ENCODE data around the gene PBX3.

PBX3 gene

DNA sequence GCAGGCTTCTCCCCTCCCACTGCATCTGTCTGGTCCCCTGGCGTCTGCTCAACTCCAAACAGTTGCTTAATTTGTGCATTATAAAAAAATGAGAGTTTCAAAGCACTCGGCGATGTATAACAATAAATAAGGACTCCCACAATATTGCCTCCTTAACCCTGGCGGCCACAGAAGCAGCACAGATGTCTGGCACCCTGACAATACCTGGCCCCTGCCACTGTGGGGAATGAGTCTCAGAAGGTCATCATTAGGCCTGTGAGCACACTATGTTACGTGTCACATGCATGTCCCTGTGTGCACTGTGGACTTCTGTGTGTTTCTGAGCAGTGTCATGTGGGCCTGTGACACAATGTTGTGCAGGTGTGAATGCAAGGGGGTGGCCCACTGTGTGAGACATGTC lies 236.5 kb downstream of the PBX3 start:
- no peak for FAIRE-seq
- TF ChIP-seq POLR2A (IDR thresholded peaks at IDR 0.05; ENCODE audit: low read depth, low read length): no peak
- DNase-seq (ENCODE audit: insufficient read length, low spot score): no peak

DNA sequence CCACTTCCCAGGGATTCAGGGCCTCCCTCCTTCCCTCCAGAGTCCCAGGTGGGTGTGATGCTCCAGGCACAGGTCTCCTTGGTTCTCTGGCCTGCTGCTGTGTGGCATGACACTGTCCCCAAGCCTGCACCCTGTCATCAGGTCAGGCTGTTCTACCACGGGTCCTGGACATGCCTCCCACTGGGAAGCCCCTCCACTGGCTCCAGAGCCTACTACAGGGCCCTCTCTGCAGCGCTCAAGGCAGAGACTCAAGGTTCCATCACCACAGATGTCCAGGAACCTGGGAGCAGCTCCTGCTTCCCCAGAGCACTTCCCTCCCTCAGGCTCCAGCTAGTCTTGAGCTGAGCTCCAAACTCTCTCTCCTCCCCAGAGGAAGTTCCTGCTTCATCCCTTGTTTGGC lies 237.3 kb downstream of the PBX3 start:
- TF ChIP-seq POLR2A (IDR thresholded peaks at IDR 0.05; ENCODE audit: low read depth, low read length): no peak
- FAIRE-seq: no peak

DNA sequence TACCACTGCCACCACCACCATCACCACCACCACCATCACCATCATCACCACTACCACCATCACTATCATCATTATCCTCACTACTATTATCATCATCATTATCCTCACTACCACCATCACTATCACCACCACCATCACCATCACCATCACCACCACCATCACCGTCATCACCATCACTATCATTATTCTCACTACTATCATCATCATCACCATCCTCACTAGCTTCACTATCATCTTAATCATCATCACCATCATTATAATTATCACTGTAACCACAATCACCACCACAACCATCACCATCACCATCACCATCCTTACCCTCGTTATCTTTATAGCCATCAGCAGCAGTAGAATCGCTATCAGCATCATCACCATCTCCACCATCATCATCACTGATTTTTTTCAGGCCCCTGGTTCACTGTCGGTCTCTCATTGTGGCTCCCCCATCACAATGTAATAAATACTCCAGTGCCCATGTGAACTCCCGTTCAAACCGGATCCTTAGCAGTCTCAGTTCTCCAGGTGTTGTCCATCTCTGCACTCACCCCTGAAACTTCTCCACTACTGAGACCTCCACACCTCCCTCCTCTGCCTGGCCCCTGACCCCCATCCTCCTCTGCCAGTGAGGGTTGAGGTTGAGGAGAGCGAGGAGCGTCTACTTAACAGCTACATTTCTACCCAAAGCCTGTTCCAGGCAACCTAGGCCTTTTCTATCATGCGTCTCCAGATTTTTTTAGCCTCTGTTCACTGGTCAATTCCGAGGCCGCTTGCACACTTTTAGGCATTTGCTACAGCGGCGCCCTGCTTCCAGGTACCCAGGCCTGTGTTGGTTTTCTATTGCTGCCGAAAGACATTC lies 238.2 kb downstream of the PBX3 start:
- FAIRE-seq (no peak), DNase-seq (ENCODE audit: insufficient read length, low spot score) (no peak)
- TF ChIP-seq POLR2A (IDR thresholded peaks at IDR 0.05; ENCODE audit: low read depth, low read length): no peak

More for the DNA sequence above, 237.3 kb downstream of the PBX3 start:
- DNase-seq (ENCODE audit: insufficient read length, low spot score): no peak

DNA sequence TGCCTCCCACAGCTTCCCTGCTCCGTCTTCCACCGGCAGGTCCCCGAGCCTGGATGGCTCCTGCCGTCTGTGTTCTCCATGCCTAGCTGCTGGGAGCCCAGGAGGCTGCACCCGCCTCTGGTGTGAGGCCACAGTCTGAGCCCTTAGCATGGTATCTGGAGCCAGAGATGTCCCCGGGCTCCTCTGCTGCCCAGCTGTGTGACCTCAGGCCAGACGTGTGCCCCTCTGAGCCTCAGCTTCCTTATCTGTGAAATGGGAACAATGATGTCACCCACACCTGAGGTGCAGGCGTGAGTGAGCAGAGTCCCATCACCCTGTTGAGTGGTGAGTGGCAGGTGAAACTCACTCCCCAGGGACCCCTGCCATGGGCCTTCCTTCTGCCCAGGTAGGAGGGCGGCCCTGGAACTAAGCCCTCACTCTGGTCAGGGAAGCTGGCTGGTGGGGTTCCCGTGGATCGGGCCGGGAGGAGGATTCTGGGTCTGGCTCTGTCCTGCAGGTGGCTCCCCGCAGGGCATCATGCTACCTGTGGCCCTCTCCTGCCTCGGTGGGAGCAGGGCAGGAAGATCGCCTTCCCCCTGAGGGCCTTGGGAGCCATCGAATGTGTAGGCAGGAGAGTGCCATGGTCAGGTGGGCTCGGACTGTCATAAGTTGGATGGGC lies 239.0 kb downstream of the PBX3 start:
- no peak for FAIRE-seq
- no peak for TF ChIP-seq POLR2A (IDR thresholded peaks at IDR 0.05; ENCODE audit: low read depth, low read length)
- no peak for DNase-seq (ENCODE audit: insufficient read length, low spot score)

DNA sequence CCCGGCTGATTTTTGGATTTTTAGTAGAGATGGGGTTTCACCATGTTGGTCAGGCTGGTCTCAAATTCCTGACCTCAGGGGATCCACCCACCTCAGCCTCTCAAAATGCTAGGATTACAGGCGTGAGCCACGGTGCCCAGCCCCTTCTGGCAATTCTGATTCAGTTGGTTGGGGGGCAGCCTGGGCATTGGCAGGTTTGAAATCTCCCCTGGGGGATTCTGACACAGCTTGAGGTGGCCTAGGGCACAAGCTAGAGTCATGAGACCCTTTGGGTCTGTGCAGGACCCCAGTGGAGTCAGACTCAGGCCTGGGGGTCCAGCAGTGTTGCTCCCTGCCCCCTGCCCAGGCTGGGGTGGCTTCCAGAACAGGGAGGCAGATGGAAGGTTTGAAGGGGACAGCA lies 239.8 kb downstream of the PBX3 start:
- no peak for FAIRE-seq
- DNase-seq (ENCODE audit: insufficient read length, low spot score): no peak
- TF ChIP-seq POLR2A (IDR thresholded peaks at IDR 0.05; ENCODE audit: low read depth, low read length): no peak

DNA sequence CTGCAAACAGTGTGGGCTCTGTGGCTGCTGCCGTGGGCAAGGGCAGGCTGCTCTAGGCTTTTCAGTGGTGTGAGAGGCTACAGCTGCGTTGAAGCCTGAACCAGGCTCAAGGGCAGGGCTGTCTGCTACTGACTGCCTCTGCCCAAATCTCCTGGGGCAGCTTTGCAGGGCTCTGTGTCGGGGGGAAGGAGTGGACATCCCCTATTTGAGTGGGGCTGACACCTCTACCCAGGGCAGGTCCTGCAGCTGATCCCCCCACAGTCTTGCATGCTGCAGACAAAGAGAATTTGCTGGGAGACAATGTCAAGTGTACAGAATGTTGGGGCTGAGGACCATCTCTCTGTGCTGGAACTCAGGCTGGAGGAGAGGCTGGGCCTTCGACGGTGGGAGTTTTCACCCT lies 240.2 kb downstream of the PBX3 start:
- FAIRE-seq (no peak), DNase-seq (ENCODE audit: insufficient read length, low spot score) (no peak)
- TF ChIP-seq POLR2A (IDR thresholded peaks at IDR 0.05; ENCODE audit: low read depth, low read length): no peak

DNA sequence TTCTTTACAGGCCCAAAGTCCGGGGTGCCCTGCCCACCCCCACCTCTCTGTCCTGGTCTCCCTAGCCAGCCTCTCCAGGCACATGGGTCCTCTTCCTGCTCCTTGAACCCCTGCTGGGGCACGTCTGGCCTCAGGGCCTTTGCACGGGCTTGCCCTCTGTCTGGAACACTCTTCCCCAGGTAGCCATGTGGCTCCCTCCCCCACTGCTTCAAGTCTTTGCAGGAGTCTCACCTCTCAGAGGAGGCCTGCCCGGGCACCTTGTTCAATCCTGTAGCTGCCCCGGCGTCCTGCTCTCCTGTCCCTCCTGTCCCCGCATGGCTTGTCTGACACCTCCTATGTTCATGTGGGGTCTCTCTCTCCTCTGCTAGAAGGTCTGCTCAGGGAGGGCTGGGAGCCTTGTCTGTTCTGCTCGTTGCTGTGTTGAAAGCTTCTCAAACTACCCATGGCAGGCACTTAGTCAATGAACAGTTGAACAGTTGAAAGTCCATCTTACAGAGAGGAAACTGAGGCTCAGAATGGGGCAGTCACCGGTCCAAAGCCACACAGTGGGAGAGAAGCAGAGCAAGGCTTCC lies 241.4 kb downstream of the PBX3 start:
- no peak for DNase-seq (ENCODE audit: insufficient read length, low spot score)
- no peak for TF ChIP-seq POLR2A (IDR thresholded peaks at IDR 0.05; ENCODE audit: low read depth, low read length)
- FAIRE-seq: no peak

DNA sequence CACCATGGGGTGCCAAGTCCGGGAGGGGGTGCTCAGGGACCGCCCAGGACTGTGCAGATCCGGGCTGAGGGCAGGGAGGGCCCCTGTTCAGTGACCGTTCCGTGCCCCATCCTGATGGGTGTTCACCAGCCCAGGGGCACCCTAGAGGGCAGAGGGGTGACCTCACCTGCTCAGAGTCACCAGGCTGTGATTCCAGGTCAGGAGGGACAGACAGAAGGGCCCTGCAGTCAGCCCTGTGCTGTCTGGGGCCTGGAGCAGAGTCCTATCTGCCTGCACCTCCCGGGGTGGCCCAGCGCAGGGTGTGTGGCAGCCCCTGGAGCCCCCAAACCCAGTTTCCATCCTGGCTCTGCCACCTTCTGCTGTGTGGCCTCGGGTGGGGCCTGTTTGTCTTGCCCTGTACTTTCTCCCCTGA lies 241.9 kb downstream of the PBX3 start:
- DNase-seq (ENCODE audit: insufficient read length, low spot score) (no peak), FAIRE-seq (no peak)
- no peak for TF ChIP-seq POLR2A (IDR thresholded peaks at IDR 0.05; ENCODE audit: low read depth, low read length)

DNA sequence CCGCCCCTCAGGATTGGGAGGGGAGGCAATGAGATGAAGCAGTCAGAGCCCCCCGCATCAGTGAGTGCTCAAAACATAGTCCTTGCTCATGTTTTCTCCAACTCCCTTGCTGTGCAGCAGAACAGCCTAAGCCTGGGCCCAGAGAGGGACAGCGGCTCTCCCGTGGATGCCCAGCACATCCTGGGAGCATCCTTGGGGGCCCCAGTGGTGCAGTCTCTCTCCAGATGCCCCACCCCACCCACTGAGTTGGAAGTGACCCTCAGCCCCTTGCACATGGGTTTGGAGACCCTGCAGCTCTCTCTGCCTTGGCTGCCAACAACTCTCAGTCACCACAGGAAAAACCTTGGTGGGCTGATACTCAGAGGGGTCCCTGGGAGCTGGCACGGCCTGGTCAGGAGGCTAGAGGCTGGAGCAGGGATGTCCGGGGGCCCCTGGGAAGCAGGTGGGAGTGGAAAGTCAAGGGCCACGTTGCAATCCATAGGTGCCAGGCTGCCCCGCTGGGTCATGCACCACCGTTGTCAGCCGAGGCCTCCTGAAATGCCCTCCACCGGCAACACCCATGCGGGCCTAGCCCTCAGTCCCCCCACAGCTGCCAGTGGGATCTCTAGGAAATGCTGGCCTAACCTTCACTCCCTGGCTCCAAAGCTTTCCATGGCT lies 242.5 kb downstream of the PBX3 start:
- no peak for TF ChIP-seq POLR2A (IDR thresholded peaks at IDR 0.05; ENCODE audit: low read depth, low read length)
- DNase-seq (ENCODE audit: insufficient read length, low spot score) (no peak), FAIRE-seq (no peak)

DNA sequence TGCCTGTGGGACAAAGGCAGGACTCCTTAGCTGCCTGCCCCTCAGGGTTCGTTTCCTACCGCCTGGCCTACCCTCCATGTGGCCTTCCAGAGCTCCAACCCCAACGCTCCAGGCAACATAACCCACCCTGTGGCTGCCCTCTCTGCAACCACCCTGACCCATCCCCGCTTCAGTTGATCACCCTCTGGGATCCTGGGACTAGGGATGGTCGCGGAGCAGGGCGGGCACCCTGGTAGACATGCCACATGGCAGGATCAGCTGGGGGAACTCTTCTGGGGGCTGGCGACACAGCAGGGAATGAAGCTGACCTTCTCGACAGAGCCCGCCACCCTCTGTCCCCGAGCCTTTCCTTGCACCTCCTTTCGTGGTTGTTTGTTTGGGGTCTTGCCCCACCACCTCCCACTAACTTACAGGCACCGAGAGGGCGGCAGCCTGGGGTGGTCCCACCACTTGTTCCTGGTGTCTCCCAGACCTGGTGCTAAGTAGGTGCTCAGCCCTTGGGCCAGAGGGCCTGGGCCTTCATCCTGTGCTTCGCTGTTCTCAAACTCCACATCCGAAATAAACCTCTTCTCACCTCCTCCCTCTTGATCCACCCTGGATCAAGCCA lies 243.1 kb downstream of the PBX3 start:
- no peak for TF ChIP-seq POLR2A (IDR thresholded peaks at IDR 0.05; ENCODE audit: low read depth, low read length)
- FAIRE-seq: no peak
- no peak for DNase-seq (ENCODE audit: insufficient read length, low spot score)

DNA sequence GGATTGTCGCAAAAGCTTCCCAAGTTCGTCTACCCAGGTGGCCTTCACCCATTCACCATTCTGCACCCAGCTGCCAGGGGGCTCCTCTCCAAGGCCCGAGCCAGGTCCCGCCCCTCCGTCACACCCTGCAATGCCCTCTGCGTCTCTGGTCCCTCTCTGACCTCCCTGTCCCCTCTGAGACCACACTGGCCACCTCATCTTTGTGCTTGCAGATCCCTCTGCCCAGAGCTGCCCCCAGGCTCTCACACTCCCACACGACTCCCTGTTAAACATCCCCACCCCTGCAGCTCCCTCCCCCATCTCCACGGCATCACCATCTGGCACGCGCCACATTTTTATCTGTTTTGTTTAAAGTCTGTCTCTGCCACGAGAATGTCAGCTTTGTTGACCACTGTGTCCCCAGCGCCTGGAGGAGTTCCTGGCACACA lies 243.6 kb downstream of the PBX3 start:
- DNase-seq (ENCODE audit: insufficient read length, low spot score): no peak
- no peak for FAIRE-seq
- no peak for TF ChIP-seq POLR2A (IDR thresholded peaks at IDR 0.05; ENCODE audit: low read depth, low read length)

DNA sequence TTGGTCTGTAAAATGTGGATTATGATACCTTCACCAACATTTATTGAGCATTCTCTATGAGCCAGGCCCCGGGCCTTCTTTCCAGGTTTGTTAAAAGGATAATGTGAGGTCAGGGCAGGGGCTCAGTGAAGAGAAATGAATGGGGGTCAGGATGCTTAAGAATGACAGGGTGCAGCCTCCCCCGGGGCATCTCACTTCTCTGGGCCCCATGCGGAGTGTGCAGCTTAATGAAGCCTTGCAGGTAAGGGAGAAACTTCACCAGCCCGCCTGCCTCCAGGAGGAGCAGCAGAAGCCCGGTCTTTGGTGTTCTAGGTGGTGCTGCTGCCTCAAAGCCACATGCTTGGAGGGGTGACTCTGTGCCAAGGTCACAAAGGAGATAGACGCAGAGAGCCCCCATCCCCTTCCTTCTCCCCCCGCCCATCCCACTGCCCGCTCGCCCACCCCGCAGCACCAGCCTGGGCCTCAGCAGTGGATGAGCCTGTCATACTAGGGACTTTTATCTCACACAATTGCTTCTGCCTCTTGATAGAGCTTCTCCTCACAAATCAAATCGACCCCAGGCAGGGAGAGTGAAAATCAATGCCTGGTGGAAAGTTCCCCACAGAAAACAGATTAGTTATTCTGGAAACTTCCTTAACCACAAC lies 244.8 kb downstream of the PBX3 start:
- DNase-seq (ENCODE audit: insufficient read length, low spot score) (no peak), FAIRE-seq (no peak)
- no peak for TF ChIP-seq POLR2A (IDR thresholded peaks at IDR 0.05; ENCODE audit: low read depth, low read length)

DNA sequence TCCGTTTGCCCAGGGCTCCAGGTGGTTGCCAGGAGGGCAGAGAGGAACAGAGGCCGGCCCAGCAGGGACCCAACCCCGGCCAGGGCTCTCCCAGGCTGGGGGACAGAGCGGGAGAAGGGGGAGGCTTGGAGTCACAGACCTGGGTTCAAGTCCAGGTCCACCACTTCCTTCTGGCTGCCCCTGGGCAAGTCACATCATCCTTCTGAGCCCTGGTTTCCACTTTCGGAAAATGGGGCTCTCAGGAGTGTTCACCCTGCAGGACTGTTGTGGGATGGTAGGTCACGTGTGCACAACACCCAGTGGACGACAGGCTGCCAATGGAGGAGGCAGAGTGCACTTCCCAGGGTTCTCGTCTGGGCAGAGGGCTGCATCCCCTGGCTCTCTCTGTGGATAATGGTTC lies 245.4 kb downstream of the PBX3 start:
- FAIRE-seq: no peak
- DNase-seq (ENCODE audit: insufficient read length, low spot score): no peak
- no peak for TF ChIP-seq POLR2A (IDR thresholded peaks at IDR 0.05; ENCODE audit: low read depth, low read length)

All from H54 (cell line).